Measurements from ENCODE around the gene FABP6. TPM values are rescaled to one million over a fixed set of nuclear protein-coding genes. Genes with fewer than 3 reads are reported as not detected.

The FABP6 gene
- total RNA-seq, 4 donors from 2014 or later: not detected

DNA sequence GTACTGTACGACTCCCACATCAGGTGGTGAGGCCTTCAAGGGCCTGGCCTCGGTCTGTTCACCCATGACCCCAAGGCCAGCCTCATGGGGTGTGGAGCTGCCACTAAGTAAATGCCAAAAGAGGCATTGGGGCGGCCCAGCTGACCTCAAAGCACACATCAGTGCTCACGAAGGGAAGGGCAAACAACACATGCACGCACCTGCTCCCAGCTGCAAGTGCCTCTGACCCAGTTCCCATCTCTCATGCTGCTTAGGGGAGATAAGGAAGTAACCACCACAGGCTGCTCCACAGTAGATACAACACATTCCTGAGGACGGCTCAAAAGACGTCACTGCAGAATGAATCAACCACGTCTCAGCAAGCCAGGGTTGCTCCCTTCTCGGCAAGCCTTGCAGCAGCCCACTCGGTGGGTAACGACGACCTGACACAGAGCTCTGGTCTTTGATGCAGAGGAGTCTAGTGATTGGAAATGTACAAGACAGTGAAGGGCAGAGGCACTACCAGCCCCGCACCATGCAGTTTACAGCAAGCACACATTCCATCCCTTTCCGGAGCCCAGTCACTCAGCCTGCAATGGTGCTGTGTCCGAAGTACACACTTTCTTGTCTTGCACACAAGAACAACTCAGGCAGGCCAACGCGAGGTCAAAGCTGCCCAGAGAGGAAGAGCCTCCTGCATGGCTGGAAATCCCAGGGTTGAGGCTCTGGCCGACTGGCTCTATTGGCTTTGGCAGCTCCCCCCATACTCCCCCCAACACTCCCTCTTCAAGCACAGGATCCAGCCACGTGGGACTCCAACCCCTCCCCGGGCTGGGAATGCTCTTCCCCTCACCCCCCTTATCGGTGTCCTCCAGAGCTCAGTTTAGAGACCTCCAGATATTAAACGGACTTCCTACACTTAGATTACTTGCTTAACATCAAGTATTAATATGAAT is 31.8 kb downstream of the FABP6 start:
- Histone ChIP-seq H3K4me3 (replicated peaks in 1 of 3) (no peak overlapping the region), H3K4me1 (peaks cover 46 to 58% of the 10 kb centered on the region in 2 donors), H3K27me3 (no peaks in the 10 kb centered on the region), H3K9me3 (no peaks in the 10 kb centered on the region), H3K27ac (peak overlapping the region; percentile 58 to 79 (median 68)), H3K36me3 (no peaks in the 10 kb centered on the region)
- 30 to 44% methylated on average over 21 of the region's 22 CpGs for WGBS, 2 donors
- TF ChIP-seq POLR2A (IDR thresholded peaks at IDR 0.05): no peak
- no peak for TF ChIP-seq CTCF (IDR thresholded peaks at IDR 0.05)
- DNase-seq: peak; percentile 54 to 67
- intact Hi-C loops (cut with DNase I): no loop called here

DNA sequence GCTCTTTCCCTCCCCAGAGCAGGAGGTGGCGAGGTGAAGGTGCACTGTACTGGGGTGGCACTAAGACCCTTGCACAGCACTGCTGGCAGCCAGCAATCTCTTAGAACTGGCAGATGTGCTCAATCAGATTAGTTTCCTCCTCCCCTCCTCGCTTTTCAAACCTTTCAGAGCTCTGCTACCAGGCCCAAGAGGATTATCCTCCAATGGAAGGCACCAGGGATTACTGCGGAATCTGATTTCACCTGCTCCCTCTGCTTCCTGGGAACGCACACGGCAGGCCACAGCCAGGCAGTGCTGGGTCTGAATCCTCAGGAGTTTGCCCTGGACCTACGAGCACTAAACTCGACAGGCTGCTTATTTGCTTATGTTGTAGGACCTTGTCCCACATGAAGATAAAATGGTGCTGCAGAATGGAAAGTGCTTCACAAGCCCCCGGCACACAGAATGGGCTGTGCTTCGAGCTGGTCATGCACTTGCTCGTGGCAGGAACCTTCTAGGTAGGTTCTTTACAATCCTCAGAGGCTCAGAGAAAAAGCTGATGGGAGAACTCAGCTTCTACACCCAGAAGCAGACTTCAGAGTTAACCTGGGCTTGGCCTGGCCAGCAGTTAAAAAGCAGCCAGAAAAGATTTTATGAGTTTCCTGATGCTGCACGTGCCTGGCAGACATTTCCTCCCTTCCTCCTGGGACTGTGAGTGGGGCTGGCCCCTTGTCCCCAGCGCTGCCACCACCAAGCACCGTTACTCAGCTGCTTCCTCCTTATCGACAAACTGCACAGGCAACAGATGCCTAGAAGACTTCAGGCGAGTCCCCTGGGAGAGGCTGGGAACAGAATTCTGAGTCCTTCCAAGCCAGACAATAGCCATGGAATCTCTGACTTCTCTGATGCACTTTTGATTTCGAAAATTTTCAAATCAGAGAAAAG is 33.1 kb downstream of the FABP6 start:
- Histone ChIP-seq H3K27me3 (no peaks in the 10 kb centered on the region), H3K4me1 (peaks cover 50 to 65% of the 10 kb centered on the region in 2 donors), H3K36me3 (no peaks in the 10 kb centered on the region), H3K27ac (peak overlapping the region in 2 of 3 donors; percentile 68 to 79), H3K4me3 (replicated peaks in 1 of 3) (no peak overlapping the region), H3K9me3 (no peaks in the 10 kb centered on the region)
- TF ChIP-seq POLR2A (IDR thresholded peaks at IDR 0.05): no peak
- TF ChIP-seq CTCF (IDR thresholded peaks at IDR 0.05): no peak
- intact Hi-C loops (cut with DNase I): no loop called here
- no peak for DNase-seq
- 77 to 78% methylated on average over 16 of the region's 16 CpGs for WGBS, 2 donors

DNA sequence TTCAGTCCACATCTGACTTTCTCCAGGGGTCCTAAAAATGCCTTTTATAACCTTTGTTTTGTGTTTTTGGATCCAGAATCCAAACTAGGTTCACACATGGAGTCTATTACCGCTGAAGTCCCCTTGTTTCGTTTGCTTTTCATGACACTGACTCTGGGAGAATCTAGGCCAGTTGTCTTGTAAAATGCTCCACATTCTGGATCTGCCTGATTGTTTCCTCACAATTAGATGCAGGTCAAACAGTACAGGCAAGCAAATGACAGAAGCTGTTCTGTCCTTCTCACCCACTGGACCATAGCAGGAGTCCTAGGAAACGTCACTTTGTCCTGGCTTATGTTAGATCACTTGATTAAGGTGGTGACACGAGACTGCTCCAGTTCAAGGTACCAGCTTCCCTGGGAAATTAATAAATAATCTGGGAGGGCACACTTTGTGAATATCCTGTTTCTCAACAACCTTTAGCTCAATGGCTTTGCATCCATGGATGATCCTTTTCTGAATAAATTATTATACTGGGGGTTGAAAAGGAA is 34.1 kb downstream of the FABP6 start:
- H3K4me3 ChIP-seq (replicated peaks in 1 of 3): no peak overlapping the region
- 52 to 58% methylated on average over 4 of the region's 4 CpGs for WGBS, 2 donors
- DNase-seq: no peak
- no peaks in the 10 kb centered on the region for H3K27me3 ChIP-seq
- peaks cover 54 to 70% of the 10 kb centered on the region in 2 donors for H3K4me1 ChIP-seq
- H3K27ac ChIP-seq: peak overlapping the region; percentile 48 to 79 (median 64)
- intact Hi-C loops (cut with DNase I): no loop called here
- no peaks in the 10 kb centered on the region for H3K36me3 ChIP-seq
- TF ChIP-seq CTCF (IDR thresholded peaks at IDR 0.05) (no peak), POLR2A (IDR thresholded peaks at IDR 0.05) (no peak)
- no peaks in the 10 kb centered on the region for H3K9me3 ChIP-seq

DNA sequence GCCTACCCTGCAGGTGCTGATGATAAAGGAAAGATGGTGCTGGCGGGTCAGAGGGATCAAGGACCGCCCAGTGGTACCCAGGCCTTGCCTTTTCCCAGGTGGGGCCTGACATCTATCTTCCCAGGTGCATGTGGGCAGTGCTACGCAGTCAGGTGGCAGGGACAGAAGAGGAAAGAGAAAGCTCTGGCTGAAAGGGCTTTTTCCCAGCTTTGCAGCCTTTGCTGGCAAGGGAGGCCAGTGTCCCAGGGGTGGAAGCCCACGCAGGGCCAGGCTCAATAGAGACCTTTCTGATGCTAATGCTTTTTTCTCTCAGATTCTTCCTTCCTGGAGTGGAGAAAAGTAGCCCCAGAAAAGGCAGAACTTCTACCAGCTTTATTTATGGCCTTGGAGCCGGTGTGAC is 36.7 kb downstream of the FABP6 start:
- DNase-seq: no peak
- no peaks in the 10 kb centered on the region for H3K9me3 ChIP-seq
- no peak overlapping the region for H3K4me3 ChIP-seq (replicated peaks in 1 of 3)
- TF ChIP-seq CTCF (IDR thresholded peaks at IDR 0.05) (no peak), POLR2A (IDR thresholded peaks at IDR 0.05) (no peak)
- intact Hi-C loops (cut with DNase I): no loop called here
- H3K27ac ChIP-seq: peak overlapping the region in 1 of 3 donors; percentile 44
- no peaks in the 10 kb centered on the region for H3K36me3 ChIP-seq
- 90 to 91% methylated on average over 5 of the region's 5 CpGs for WGBS, 2 donors
- H3K27me3 ChIP-seq: no peaks in the 10 kb centered on the region
- peaks cover 69 to 89% of the 10 kb centered on the region in 2 donors for H3K4me1 ChIP-seq
